BJ (cell line): Measurements from ENCODE around the gene PRR23E. TPM values are rescaled to one million over a fixed set of nuclear protein-coding genes. Genes with fewer than 3 reads are reported as not detected.

ENCODE experiments used
- CTCF ChIA-PET: fragments of 350-600 bp; formaldehyde crosslinking; extraction: SDS; loops from one replicate; lab custom pipeline; 2021; ENCODE audit warnings: antibody characterized with exemption, inconsistent platforms; lab: Yijun Ruan, JAX
- POLR2A ChIA-PET: fragments of 300-600 bp; sonication (Branson Sonifier 250); formaldehyde crosslinking; extraction: SDS; loops from one replicate; lab custom pipeline; 2021; ENCODE audit warnings: antibody characterized with exemption; lab: Charles Lee
- DNase-seq: peaks from one replicate; pipeline ENCODE4 v3.0.0-alpha.2; 2011; ENCODE audit warnings: low read depth
- H3K27me3 ChIP-seq: 2 replicates; pipeline ENCODE4 v1.6.0; 2011; ENCODE audit warnings: low read length; ENCODE audit not compliant: control insufficient read depth, insufficient read depth
- H3K36me3 ChIP-seq: 2 replicates; pipeline ENCODE4 v1.5.1; 2011; ENCODE audit warnings: low read length; ENCODE audit not compliant: control insufficient read depth, insufficient read depth
- H3K4me3 ChIP-seq: 2 replicates; pipeline ENCODE4 v1.5.1; 2011; ENCODE audit warnings: low read depth, mild to moderate bottlenecking, control low read depth, low read length
- polyA plus RNA-seq: library from polyadenylated mRNA; depleted of rRNA; stranded (reverse); fragments of >200 nt; gene quantifications from 2 replicates; pipeline ENCODE4 v1.2.3, GENCODE V29; 2011
- TF ChIP-seq, protein P1 (sequence below): IDR thresholded peaks from 2 replicates; pipeline ENCODE4 v1.5.1; 2011; ENCODE audit warnings: low read depth, mild to moderate bottlenecking, control low read depth, inconsistent platforms, low read length, moderate library complexity; ENCODE audit not compliant: insufficient read depth

Gene PRR23E
- polyA plus RNA-seq, 1 experiment: not detected

DNA sequence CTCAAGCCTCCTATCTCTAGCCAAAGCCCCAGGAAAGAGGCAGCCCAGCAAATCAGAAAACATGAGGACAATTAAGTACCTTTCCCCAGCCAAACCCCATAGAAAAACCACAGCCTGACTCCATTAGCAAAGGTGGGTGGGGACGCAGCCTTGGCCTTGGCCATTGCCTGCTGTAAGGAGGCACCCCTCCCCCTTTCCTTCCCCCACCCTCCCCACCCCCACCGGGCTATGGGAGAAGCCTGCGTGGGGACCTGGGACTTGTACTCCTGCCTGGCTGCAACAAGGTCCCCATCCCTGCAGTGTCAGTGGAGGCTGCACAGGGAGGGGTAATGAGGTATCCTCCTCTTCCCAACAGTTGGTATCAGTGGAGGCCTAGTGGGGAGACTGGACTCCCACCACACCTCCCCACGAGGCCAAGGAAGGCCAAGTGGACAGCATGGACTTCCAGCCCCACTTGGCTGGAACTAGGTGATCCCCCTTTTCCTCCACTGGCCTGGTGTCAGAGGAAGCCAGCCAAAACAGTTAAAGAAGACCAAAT is 20.5 kb downstream of the PRR23E start:
- Histone ChIP-seq H3K27me3 (peaks cover 1% of the 10 kb centered on the region; the same call in 1 of the 2 replicates), H3K36me3 (no peaks in the 10 kb centered on the region), H3K4me3 (no peak overlapping the region)
- POLR2A ChIA-PET: no interaction called here
- DNase-seq: no peak
- TF ChIP-seq, protein P1, sequence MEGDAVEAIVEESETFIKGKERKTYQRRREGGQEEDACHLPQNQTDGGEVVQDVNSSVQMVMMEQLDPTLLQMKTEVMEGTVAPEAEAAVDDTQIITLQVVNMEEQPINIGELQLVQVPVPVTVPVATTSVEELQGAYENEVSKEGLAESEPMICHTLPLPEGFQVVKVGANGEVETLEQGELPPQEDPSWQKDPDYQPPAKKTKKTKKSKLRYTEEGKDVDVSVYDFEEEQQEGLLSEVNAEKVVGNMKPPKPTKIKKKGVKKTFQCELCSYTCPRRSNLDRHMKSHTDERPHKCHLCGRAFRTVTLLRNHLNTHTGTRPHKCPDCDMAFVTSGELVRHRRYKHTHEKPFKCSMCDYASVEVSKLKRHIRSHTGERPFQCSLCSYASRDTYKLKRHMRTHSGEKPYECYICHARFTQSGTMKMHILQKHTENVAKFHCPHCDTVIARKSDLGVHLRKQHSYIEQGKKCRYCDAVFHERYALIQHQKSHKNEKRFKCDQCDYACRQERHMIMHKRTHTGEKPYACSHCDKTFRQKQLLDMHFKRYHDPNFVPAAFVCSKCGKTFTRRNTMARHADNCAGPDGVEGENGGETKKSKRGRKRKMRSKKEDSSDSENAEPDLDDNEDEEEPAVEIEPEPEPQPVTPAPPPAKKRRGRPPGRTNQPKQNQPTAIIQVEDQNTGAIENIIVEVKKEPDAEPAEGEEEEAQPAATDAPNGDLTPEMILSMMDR: no peak
- CTCF ChIA-PET: no interaction called here

DNA sequence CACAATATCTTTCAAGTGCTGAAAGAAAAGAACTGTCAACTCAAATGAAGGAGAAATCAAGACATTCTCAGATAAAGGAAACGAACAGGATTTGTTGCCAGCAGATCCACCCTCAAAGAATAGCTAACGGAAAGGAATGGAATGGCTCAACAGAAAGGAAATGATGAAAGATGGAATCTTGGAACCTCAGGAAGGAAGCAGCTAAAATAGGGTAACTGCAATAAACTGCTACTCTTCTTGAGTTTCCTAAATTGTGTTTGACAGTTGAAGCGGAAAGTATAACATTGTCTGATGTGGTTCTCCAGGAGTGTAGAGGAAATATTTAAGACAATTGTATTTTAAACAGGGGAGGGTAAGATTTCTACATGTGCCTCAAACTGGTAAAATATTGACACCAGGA is 22.0 kb downstream of the PRR23E start:
- Histone ChIP-seq H3K4me3 (no peak overlapping the region), H3K27me3 (peaks cover 1% of the 10 kb centered on the region; the same call in 1 of the 2 replicates), H3K36me3 (no peaks in the 10 kb centered on the region)
- DNase-seq: no peak
- CTCF ChIA-PET: no interaction called here
- TF ChIP-seq, protein P1: no peak
- POLR2A ChIA-PET: no interaction called here

DNA sequence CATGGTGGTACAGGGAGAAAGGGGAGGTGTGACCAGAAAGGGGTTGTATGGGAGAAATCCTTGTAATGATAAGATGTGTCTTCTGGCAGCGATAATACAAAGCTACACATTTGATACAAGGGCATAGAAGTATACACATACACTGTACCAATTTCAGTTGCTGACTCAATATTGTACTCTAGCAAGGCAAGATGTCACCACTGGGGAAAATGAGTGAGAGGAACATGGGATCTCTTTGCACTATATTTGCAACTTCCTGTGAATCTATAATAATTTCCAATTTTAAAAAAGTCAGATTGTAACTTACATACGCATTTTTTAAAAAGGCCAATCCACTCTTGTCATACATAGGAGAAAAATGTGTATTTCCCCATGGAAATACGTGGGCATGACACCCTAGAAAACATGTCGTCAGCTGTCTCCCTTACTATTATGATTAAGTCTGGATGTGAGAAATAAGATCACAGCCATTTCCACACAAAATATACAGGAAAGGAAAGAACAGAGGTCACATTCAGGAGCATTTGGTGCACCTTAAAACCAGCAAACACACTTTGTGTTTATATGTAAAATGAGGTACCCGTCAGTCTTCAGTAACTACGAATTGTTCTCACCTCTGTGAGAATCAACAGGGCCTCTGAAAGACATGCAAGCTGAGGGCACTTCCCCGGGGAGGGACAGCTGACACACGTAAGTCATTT is 22.9 kb downstream of the PRR23E start:
- H3K4me3 ChIP-seq: no peak overlapping the region
- TF ChIP-seq, protein P1: no peak
- ChIA-PET CTCF (no interaction called here), POLR2A (no interaction called here)
- peaks cover 1% of the 10 kb centered on the region; the same call in 1 of the 2 replicates for H3K27me3 ChIP-seq
- no peak for DNase-seq
- H3K36me3 ChIP-seq: no peaks in the 10 kb centered on the region

DNA sequence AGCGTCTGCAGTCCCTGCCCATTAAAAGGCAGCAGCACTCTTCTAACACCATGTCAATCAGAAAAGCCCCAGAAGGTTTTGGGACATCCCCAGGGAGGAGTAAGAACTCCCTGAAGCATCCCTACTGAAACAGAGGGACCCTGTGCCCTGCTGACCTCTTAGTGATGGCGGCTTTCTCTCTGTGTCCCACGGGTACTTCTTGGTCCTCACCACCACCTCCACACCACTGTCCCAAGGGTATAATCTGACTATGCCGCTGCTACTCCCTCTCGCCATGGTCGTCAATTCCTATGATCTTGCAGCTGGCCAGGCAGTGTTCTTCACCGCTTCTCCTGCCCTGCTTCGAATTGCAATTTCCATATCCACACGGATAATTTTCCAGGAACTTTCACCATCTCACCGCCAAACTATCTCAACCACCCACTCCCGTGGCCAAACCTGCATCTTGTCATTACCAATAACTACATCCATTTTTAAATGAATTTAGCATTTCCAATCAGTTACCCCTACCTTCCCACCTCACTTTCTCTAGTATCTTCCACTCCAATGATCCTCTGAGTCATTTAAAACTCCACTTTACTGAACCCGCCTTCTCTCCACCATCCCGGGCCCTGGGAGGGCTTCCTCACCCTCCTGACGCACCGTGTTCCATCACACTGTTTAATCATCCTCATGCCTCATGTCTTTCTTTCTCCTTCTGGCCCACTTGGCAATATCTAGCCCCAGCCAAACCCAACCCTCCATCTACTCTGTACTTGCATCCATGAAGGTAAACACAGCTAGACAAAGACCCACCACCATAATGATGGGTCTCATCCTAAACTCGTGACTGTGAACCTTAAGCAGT is 23.7 kb downstream of the PRR23E start:
- TF ChIP-seq, protein P1: no peak
- ChIA-PET CTCF (no interaction called here), POLR2A (no interaction called here)
- Histone ChIP-seq H3K27me3 (peaks cover 1% of the 10 kb centered on the region; the same call in 1 of the 2 replicates), H3K36me3 (no peaks in the 10 kb centered on the region), H3K4me3 (no peak overlapping the region)
- no peak for DNase-seq
